Thyroid gland (tissue), 4 donors: ENCODE results near the gene PLA2G2C.

ENCODE experiments used
- POLR2A ChIP-seq, 2 donors: fragments of 450-650 bp; IDR thresholded peaks; one replicate each; pipeline ENCODE4 v1.6.1; 2017; ENCODE audit warnings: antibody characterized with exemption in 2 of 2, mild to moderate bottlenecking in 2 of 2, moderate library complexity in 1 of 2
- TF ChIP-seq, protein P1 (sequence below), 6 experiments: fragments of 200-600 bp in 3 of 6; fragments of 450-650 bp in 3 of 6; sonication (generic) in 3 of 6; IDR thresholded peaks; one replicate each; pipeline ENCODE4 v1.5.1; 2016 to 2019; ENCODE audit warnings: antibody characterized with exemption in 6 of 6, mild to moderate bottlenecking in 2 of 6, inconsistent platforms in 1 of 6, moderate library complexity in 1 of 6

DNA sequence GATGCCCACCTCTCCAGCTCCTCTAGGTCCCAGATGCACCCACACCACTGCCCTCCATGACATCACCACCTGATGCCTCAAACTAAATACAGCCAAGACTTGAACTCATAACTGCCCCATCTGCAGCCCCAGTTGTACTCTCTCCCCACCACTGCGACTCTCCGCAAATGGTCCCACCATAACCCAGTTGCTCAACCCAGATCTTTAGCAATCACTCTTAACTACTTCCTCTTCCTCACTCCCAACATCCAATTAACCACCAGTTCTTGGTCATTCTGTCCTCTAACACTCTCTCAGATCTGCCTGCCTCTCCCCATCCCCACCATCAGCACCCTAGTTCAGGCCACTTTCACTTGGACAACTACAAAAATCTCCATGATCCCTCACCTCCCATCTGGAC is 36.8 kb upstream of the PLA2G2C start:
- TF ChIP-seq, protein P1, sequence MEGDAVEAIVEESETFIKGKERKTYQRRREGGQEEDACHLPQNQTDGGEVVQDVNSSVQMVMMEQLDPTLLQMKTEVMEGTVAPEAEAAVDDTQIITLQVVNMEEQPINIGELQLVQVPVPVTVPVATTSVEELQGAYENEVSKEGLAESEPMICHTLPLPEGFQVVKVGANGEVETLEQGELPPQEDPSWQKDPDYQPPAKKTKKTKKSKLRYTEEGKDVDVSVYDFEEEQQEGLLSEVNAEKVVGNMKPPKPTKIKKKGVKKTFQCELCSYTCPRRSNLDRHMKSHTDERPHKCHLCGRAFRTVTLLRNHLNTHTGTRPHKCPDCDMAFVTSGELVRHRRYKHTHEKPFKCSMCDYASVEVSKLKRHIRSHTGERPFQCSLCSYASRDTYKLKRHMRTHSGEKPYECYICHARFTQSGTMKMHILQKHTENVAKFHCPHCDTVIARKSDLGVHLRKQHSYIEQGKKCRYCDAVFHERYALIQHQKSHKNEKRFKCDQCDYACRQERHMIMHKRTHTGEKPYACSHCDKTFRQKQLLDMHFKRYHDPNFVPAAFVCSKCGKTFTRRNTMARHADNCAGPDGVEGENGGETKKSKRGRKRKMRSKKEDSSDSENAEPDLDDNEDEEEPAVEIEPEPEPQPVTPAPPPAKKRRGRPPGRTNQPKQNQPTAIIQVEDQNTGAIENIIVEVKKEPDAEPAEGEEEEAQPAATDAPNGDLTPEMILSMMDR (IDR thresholded peaks at IDR 0.05): no peak
- TF ChIP-seq POLR2A (IDR thresholded peaks at IDR 0.05): no peak
